OCI-LY1 (cell line): ENCODE data around the gene NPLOC4.

Source experiments
- H2AFZ ChIP-seq: fragments of 200-600 bp; sonication (generic), shearing (Covaris generic); 2 replicates; pipeline ENCODE4 v1.6.0; 2014; ENCODE audit warnings: antibody characterized with exemption, mild to moderate bottlenecking, low read length
- H3F3A ChIP-seq: fragments of 200-600 bp; sonication (generic), shearing (Covaris generic); 2 replicates; pipeline ENCODE4 v1.6.0; 2014; ENCODE audit warnings: mild to moderate bottlenecking, antibody characterized with exemption, low read length, moderate library complexity; ENCODE audit not compliant: insufficient read depth
- H3K27ac ChIP-seq: fragments of 200-600 bp; sonication (generic); 2 replicates; pipeline ENCODE4 v1.5.1; 2014; ENCODE audit warnings: low read length, mixed run types, mild to moderate bottlenecking, low read depth; ENCODE audit not compliant: poor library complexity, severe bottlenecking
- H3K27me3 ChIP-seq: fragments of 200-600 bp; sonication (generic); 2 replicates; pipeline ENCODE4 v1.6.0; 2014; ENCODE audit warnings: antibody characterized with exemption, mild to moderate bottlenecking, low read length, moderate library complexity; ENCODE audit not compliant: insufficient read depth
- H3K36me3 ChIP-seq: fragments of 200-600 bp; sonication (generic); 2 replicates; pipeline ENCODE4 v1.6.1; 2014; ENCODE audit warnings: mild to moderate bottlenecking, antibody characterized with exemption, low read length, moderate library complexity, mixed read lengths; ENCODE audit not compliant: insufficient read depth
- H3K4me1 ChIP-seq: fragments of 200-600 bp; sonication (generic); 2 replicates; pipeline ENCODE4 v1.5.1; 2014; ENCODE audit warnings: mild to moderate bottlenecking, low read length, moderate library complexity; ENCODE audit not compliant: insufficient read depth, severe bottlenecking
- H3K4me2 ChIP-seq: fragments of 200-600 bp; sonication (generic), shearing (Covaris generic); 2 replicates; pipeline ENCODE4 v1.6.1; 2014; ENCODE audit warnings: low read length
- H3K4me3 ChIP-seq: fragments of 200-600 bp; sonication (generic); 2 replicates; pipeline ENCODE4 v1.5.1; 2014; ENCODE audit warnings: low read length, low read depth, mild to moderate bottlenecking, mixed read lengths; ENCODE audit not compliant: poor library complexity, severe bottlenecking
- H3K79me2 ChIP-seq: fragments of 200-600 bp; shearing (Covaris generic); 2 replicates; pipeline ENCODE4 v1.6.1; 2016; ENCODE audit warnings: mixed run types, low read length, mixed read lengths; ENCODE audit not compliant: insufficient read depth
- H3K9ac ChIP-seq: fragments of 200-600 bp; sonication (generic), shearing (Covaris generic); 2 replicates; pipeline ENCODE4 v1.6.1; 2014; ENCODE audit warnings: mild to moderate bottlenecking, low read length, mixed read lengths
- H3K9me2 ChIP-seq: fragments of 200-600 bp; sonication (generic), shearing (Covaris generic); 2 replicates; pipeline ENCODE4 v1.6.1; 2014; ENCODE audit warnings: low read depth, mild to moderate bottlenecking, low read length, mixed read lengths
- H3K9me3 ChIP-seq: fragments of 200-600 bp; shearing (Covaris generic); 2 replicates; pipeline ENCODE4 v1.6.1; 2014; ENCODE audit warnings: low read length, mixed read lengths
- H4K20me1 ChIP-seq: fragments of 200-600 bp; sonication (generic), shearing (Covaris generic); 2 replicates; pipeline ENCODE4 v1.6.0; 2016; ENCODE audit warnings: mild to moderate bottlenecking, low read length; ENCODE audit not compliant: insufficient read depth
- CTCF ChIP-seq: fragments of 200-600 bp; sonication (generic), shearing (Covaris generic); IDR thresholded peaks from 2 replicates; pipeline ENCODE4 v1.5.1; 2017; ENCODE audit warnings: mild to moderate bottlenecking, antibody characterized with exemption, low read length, moderate library complexity, mixed read lengths
- EZH2 ChIP-seq: fragments of 200-600 bp; sonication (generic), shearing (Covaris generic); IDR thresholded peaks from 2 replicates; pipeline ENCODE4 v1.8.0; 2017; ENCODE audit warnings: borderline replicate concordance, mixed run types, mild to moderate bottlenecking, antibody characterized with exemption, low read length, moderate library complexity, mixed read lengths

The NPLOC4 gene

GRCh38 chr17:81537856-81538555, 98.9 kb downstream of the NPLOC4 start:
- Histone ChIP-seq H3K36me3 (peaks cover 19% of the 10 kb centered on the region; the same call in 1 of the 2 replicates), H4K20me1 (no peaks in the 10 kb centered on the region), H3K27me3 (no peaks in the 10 kb centered on the region), H3K27ac (no peak overlapping the region), H2AFZ (no peak overlapping the region), H3K79me2 (no peaks in the 10 kb centered on the region), H3K9me3 (no peaks in the 10 kb centered on the region), H3K9ac (no peak overlapping the region), H3K4me3 (no peak overlapping the region), H3K4me1 (peaks cover 4% of the 10 kb centered on the region), H3K9me2 (no peaks in the 10 kb centered on the region), H3F3A (no peaks in the 10 kb centered on the region), H3K4me2 (no peak overlapping the region)
- no peak for TF ChIP-seq CTCF
- TF ChIP-seq EZH2 = no peak

GRCh38 chr17:81537343-81537855, 99.5 kb downstream of the NPLOC4 start:
- H3K36me3 ChIP-seq = peaks cover 14% of the 10 kb centered on the region; the same call in 1 of the 2 replicates
- H2AFZ ChIP-seq = no peak overlapping the region
- H3K4me2 ChIP-seq = no peak overlapping the region
- no peak overlapping the region for H3K27ac ChIP-seq
- H3K9ac ChIP-seq = no peak overlapping the region
- H3K9me2 ChIP-seq = no peaks in the 10 kb centered on the region
- no peaks in the 10 kb centered on the region for H3F3A ChIP-seq
- no peak overlapping the region for H3K4me3 ChIP-seq
- TF ChIP-seq CTCF = peak; percentile 49; the same call in 1 of the 2 replicates
- TF ChIP-seq EZH2 = no peak
- H3K9me3 ChIP-seq = no peaks in the 10 kb centered on the region
- H3K4me1 ChIP-seq = peaks cover 4% of the 10 kb centered on the region
- no peaks in the 10 kb centered on the region for H3K27me3 ChIP-seq
- no peaks in the 10 kb centered on the region for H4K20me1 ChIP-seq
- no peaks in the 10 kb centered on the region for H3K79me2 ChIP-seq

GRCh38 chr17:81536299-81537290, 100.3 kb downstream of the NPLOC4 start:
- Histone ChIP-seq H3K9ac (no peak overlapping the region), H3K79me2 (no peaks in the 10 kb centered on the region), H3K9me2 (no peaks in the 10 kb centered on the region), H3K36me3 (peaks cover 14% of the 10 kb centered on the region; the same call in 1 of the 2 replicates), H3K27ac (no peak overlapping the region), H3K4me2 (no peak overlapping the region), H3F3A (no peaks in the 10 kb centered on the region), H3K4me3 (no peak overlapping the region), H4K20me1 (no peaks in the 10 kb centered on the region), H3K4me1 (peaks cover 4% of the 10 kb centered on the region), H2AFZ (no peak overlapping the region), H3K27me3 (no peaks in the 10 kb centered on the region), H3K9me3 (no peaks in the 10 kb centered on the region)
- TF ChIP-seq CTCF (no peak), EZH2 (no peak)
